NT2/D1 (cell line): ENCODE measurements around the gene NDUFV2.

Experiments
- SUZ12 ChIP-seq: IDR thresholded peaks from 2 replicates; pipeline ENCODE4 v1.6.1; 2011; ENCODE audit not compliant: insufficient read length, insufficient read depth; ENCODE audit errors: extremely low read depth
- YY1 ChIP-seq: IDR thresholded peaks from 2 replicates; pipeline ENCODE4 v1.6.1; 2011; ENCODE audit not compliant: insufficient read length, insufficient read depth
- ZNF274 ChIP-seq: IDR thresholded peaks from 2 replicates; pipeline ENCODE4 v1.6.1; 2011; ENCODE audit warnings: mild to moderate bottlenecking, low read depth, low read length

- TF ChIP-seq YY1: no peak
- no peak for TF ChIP-seq SUZ12
- no peak for TF ChIP-seq ZNF274
Measured at GRCh38 chr18:9123520-9123919, 21.0 kb downstream of the NDUFV2 start.
